GM19043 (cell line): ENCODE results near the gene PLEKHM1.
A peak's percentile ranks its signal among the peaks of the same experiment; 100 is the strongest.
"Not testable (repeated sequence)": the region's sequence is repeated elsewhere in the genome, so short reads cannot be mapped to it uniquely, and the experiment has no call there.

Experiments
- ATAC-seq: cut with Tn5 transposase; IDR thresholded peaks from one replicate; pipeline ENCODE4 v1.9.1; 2021; ENCODE audit warnings: low read depth; ENCODE audit not compliant: unreplicated experiment

PLEKHM1 gene

DNA sequence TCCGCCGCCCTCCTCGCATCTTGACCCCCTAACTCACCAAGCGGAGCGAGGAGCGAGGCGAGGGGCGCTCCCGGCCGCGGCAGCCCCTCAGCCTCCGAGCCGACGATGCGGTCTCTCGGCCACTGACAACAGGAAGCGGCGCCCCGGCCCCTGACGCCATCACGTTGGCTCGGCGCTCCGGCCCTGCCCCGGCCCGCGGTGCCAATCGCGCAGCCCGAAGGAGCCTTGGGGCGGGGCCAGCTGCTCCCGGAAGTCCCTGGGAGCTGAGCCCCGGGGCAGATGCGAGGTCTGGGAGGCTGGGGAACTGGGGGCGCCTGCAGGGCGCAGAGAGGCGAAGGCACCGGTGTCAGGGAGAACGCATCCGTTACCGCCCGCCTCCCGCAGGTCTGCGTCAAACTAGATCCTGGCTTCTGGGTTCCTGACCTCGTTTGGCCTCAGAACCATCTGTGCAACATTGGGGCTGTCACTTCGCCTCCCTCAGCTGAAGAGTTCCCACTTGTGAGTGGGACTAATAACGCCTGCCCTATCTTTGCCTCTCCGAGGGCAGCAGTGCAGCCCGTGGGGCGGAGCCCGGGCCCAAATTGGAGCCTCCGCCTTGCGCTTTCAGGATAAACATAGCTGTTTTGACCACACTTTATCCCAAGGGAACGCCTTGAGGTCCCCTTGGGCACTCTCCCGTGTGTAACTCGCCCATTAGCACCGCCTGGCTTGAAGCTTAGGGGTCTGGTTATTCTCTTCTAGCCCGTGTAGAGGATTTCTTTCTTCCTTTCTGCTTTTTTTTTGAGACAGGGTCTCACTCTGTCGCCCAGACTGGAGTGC, at the start of gene PLEKHM1:
TSS of gene PLEKHM1 (minus strand) at position 107 of the 819 bp plus-strand sequence. CDS start 8,237 bp downstream, outside the sequence.
- ATAC-seq = peak; percentile 91

DNA sequence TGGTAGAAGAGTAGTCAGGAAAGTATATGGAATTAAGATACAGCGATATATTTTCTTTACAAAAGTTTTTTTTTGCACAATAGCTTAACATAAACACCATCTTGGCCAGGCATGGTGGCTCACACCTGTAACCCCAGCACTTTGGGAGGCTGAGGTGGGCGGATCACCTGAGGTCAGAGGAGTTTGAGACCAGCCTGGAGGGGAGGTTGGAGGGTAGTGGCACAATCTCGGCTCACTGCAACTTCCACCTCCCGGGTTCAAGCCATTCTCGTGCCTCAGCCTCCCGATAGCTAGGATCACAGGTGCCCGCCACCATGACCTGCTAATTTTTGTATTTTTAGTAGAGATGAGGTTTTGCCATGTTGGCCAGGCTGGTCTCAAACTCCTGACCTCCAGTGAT, 47.6 kb upstream of the PLEKHM1 start:
- ATAC-seq = not testable (repeated sequence)

DNA sequence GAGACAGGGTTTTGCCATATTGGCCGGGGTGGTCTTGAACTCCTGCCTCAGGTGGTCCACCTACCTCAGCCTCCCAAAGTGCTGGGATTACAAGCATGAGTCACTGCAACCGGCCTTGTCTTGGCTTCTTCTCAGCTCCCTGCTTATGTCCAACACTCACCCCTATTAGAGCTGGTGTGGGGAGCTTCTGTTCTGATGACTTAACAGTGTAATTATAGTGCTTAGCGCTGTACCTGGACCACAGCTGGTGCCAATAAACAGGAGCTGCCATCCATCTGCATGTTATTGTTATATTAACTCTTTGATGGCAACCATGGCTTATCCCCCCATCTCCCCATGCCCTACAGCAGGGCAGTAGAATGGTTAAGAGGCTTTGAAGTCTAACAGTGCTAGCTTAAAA, 15.6 kb upstream of the PLEKHM1 start:
- not testable (repeated sequence) for ATAC-seq

DNA sequence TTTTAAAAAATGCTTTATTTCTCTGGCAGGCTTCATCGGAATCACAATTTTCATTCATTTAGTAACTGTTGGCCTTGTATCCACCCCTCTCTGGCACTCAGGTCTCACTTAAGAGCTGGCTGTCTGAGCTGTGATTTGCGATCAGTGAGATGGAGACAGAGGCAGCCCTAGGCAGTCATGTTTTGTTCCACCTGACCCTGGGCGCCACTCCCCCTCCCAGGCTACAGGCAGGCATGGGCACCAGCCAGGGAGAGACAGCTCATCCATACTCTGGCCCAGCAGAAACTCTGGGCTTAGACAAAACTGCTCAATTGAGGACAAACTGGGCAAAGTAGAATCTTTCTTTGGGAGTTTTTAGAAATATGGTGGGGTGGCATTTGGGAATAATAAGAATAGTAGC, 14.7 kb upstream of the PLEKHM1 start:
- not testable (repeated sequence) for ATAC-seq

DNA sequence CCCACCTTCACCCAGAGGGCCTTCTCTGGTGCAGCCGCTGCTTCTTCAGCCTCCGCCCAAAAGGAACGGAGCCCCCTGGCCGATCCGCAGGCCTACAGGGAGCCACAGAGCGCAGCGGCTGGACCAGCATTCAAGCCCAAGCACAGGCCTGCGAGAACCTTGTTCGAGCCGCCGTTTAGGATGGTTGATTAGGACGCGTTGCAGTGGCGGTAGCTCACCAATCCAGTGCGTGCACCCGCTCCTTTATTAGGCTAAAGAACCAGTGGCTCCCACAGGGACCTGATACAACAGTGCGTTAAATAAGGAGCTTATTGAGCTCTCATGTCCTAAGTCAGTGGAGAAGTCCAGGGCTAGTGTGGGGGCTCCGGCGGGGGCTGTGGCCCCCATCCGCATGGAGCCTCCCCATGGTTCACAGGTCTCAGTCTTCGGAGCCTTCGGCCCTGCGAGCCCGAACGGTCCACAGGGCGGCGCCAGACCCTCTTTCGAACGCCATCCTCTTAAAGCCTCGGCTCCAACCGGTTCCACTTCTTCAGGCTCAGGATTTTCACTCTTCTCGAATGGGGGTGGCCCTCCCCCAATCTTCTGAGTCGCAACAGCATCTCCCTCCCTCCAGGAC, 10.7 kb upstream of the PLEKHM1 start:
- not testable (repeated sequence) for ATAC-seq

DNA sequence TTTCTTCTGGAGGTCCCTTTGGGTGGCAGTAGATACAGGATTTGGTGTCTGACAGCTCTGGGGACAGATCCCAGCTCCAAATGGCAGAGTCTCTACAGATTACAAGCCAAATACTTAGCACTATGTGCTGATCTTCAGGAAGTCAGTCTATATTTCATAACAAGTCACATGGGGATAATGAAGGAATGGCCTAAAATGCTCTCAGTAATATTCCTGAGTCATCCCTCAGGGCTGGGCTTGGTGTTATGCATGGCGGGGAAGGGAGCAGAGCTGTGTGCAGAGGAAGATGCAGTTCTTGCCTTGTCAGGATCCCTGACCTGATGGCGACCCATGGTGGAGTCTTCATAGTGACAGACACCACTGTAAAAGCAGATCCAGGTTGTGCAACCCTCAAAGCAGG, 10.0 kb upstream of the PLEKHM1 start:
- ATAC-seq = not testable (repeated sequence)

DNA sequence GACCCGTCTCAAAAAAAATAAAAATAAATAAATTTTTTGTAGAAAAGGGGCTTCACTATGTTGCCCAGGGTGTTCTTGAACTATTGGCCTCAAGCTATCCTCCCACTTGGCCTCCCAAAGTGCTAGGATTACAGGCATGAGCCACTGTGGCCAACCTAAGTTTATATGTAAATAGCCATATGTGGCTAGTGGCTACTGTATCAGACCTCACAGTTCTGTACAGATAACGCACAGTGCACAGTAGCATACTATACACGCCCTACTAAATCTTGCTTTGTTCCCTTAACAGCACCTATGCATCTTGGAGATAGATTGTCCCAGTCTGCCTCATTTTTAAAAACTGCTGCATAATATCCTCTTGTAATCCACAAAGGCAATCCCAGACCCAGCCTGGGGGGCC, 8.7 kb upstream of the PLEKHM1 start:
- not testable (repeated sequence) for ATAC-seq

DNA sequence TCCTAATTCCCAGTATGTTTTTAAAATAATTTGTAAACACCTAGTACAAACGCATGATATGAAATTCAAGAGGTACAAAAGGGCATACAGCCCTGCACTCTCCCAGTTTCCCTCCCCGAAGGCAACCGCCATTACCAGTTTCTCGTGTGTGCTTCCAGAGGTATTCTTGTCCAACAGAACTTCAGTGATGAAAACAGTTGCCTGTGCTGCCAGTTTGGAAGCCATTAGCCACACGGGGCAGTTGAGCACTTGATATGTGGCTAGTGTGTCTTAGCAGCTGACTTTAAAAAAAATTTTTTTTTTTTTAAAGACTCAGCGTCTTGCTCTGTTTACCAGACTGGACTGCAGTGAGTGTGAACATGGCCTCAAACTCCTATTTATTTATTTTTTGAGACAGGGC, 7.9 kb upstream of the PLEKHM1 start:
- ATAC-seq = not testable (repeated sequence)

DNA sequence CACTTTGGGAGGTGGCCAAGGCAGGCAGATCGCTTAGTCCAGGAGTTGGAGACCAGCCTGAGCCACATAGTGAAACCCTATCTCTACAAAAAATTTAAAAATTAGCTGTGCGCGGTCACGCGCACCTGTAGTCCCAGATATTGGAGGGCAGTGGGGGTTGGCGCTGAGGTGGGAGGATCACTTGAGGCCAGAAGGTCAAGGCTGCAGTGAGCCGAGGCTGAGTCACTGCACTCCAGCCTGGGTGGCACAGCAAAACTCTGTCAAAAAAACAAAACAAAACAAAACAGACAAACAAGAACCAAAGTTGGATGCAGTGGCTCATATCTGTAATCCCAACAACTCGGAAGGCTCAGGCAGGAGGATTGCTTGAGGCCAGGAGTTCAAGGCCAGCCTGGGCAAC, 6.9 kb upstream of the PLEKHM1 start:
- not testable (repeated sequence) for ATAC-seq

DNA sequence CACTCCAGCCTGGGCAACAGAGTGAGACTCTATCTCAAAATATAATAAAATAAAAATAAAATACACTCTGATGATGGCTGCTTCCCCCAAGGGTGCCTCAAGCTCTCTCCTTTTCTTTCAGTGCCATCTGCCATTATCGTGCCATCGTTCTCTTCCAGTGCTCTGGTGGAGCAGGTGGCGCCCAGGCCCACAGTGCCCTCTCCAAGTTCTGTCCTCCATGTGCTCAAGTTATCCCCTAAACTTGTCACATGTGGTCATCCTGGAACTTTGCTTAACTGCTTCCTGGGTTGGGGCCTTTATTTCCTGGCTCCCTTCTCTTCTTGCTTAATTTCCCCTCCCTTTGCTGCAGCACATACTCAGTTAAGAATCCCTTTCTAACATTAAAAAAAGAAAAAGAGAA, 6.0 kb upstream of the PLEKHM1 start:
- not testable (repeated sequence) for ATAC-seq

DNA sequence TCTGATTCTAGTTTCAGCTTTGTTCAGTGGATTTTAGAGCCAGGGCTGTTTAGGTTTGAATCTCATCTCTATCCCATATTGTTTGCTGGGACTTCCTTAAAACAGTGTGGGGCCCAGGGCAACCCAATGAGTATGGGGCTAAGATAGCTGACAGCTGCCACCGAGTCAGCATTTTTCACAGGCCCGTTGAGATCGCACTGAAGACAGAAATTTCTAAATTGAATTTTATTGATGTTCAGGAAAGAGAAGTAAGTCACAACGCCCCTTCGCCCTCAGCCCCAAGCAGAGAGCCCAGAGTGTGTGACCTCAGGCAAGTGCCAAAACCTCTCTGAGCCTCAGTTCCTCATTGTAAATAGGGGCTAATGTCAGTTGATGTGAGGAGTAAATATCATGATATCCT, 4.0 kb upstream of the PLEKHM1 start:
- ATAC-seq = not testable (repeated sequence)

DNA sequence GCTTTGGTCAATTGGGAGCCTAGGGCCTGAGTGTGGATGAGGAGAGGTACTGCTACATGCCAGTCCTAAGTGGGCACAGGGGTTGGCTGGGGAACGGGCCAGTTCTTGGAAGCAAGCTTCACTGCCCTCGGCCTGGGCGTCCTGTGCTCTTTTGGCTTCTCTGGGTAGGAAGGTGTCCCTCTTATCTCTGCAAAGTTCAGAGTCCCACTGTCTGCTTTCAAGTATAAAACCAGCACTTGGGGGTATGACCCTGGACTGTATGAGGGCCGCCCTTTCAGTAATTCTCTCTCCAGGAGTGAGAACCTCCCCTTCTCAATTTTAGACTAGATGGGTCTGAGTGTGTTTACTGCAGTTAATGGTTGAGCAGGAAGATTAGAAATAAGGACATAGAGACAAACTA, 1.6 kb upstream of the PLEKHM1 start:
- ATAC-seq = not testable (repeated sequence)

DNA sequence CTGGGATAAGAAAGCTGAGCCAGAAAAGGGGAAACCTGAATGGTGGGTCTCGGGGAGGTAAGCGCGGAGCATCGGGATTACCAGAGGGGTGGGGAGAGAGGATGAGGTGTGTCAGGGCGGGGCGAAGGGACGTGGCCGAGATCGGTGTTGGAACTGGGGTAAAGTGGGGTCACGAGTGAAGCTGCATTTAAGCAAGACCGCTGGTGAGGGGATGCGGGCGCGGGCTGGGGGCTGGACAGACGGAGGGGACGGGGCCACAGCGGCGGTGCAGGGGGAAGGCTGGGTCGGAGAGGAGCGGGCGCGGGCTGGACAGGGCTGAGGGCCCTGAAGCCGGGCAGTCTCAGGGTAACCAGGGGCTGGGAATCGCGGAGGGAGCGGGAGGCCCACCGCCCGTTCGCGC, 323 bp downstream of the PLEKHM1 start:
- ATAC-seq = peak; percentile 11

DNA sequence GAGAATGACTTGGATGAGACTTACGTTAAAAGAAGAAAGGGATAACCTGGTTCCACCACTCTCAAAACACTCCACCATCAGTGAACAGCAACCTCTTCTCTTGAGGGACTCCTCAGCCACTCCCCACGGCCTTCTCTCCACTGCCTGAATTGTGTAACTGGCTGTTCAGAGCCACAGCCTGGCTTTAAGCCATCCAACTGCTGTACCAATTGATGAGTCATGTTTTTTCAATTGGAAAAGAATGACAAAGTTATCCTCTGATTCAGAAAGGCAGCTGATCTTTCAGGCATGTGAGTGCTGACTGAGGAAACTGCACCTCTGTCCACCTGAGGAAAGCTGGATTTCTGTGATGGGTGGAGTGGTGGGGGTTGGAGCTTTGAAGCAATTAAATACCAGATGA, 2.8 kb downstream of the PLEKHM1 start:
- ATAC-seq = not testable (repeated sequence)

DNA sequence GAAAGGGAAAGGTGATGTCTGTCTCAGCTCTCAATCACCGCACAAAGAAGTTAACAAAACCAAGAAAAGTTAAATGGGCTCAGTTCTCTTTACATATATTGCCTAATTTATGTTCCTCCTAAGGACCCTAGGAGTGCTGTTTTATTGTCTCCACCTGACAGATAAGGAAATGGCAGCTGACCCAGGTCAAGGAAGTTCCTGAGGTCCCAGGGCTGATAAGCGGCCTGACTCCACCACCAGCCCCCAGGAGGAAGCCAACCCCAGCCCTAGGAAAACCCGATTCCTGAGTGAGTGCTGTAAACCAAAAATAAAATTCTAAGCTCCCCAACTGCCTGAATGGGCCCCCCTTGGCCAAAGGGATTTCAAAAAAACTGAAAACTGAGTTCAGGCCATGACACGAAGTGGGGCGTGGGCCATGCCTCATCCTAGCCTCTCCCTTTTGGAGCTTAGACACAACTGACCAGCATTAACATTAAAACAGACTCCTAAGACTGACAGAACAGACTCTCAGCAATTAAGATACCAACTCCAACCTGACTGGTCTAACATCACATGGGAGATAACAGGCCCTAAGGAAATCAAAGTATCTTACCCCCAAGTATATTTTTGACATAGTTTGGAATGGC, 6.8 kb downstream of the PLEKHM1 start:
- not testable (repeated sequence) for ATAC-seq

DNA sequence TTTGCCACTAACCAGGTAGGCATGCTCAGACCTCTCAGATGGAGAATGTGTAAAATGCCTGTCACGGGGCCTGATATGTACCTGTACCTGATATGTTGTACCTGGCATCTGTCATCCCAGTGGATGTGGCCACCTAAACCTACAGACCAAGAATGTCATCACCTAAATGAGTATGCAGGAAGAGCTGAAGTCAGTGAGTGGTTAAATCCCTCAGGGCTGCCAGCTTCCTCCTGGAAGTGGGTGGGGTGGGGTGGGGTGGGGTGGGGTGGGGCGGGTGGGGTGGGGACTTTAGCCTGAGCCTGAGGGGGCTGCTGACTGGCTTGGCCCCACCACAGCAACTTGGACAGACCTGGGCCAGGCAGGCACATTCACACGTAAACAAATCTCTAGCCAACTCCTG, 7.3 kb downstream of the PLEKHM1 start:
- ATAC-seq = not testable (repeated sequence)

DNA sequence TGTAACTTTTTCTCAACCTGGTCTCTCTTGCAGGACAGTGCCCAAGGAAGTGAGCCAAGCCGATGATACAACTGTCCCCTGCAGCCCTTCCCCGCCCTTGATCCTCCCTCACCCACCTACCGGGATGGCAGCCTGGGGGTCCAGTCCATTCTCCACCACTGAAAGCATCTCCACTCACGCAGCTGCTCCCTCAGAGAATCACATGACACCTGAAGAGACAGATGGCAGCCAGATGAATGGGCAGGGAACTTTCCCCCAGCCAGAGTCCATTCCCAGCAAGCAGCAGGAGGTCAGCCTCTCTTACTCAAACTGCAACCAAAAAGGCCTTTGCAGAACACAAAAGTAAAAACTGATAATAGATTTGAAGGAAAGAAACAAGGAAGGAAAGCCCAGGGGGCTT, 8.2 kb downstream of the PLEKHM1 start:
- ATAC-seq = not testable (repeated sequence)

DNA sequence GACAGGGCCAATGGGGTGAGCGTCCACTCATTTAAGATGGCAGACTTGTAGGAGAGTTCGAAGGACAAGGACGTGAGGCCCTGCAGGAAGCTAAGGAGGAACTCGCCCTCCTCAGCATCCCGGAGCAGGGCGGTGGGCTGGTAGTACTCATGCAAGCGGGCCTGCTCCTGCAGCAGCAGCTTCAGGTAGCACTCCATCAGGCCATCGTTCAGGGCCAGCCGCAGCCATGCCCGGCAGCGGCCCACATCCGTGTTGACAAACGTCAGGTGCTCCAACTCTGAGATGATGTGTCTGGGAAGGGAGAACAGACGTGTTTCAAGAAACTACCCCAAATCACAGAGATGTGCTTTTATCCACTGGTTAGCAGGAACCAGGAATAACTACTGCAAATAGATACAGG, 15.1 kb downstream of the PLEKHM1 start:
- ATAC-seq = not testable (repeated sequence)

DNA sequence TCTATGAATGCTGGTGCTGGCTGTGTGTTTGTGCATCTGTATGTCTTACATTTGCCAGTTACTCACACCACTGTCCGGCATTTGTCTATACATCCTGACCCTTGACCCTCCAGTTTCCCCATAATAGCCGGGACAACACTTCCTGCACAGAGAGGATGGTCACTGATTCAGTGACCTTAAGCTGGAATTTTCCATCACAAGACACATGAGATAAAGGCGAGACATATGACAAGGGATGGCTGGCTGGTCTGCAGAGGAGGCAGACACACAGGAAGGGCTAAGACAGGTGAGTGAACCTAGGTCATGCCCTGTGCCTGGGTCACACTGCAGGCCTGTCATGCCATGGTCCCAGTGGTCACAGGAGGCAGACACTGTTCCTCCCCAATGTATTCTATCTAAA, 18.3 kb downstream of the PLEKHM1 start:
- not testable (repeated sequence) for ATAC-seq

DNA sequence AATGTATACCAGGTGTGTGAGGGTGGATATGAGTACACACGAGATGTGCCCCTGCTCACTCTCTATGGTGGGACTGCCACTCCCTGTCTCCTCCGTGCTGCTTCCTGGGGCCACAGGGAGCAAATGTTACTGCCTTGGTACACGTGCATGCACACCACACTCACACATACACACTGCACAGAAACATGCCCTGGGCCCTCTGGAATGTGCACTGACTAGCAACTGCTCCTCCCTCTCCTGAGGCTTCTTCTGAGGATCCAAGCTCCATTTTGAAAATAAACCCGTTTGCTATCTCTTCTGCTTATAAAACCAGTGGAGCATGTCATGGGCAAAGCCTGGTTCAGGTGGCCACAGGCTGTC, 21.3 kb downstream of the PLEKHM1 start:
- ATAC-seq = not testable (repeated sequence)
